Stimulated activated CD4-positive, alpha-beta T cell treated with anti-CD3 and anti-CD28 coated beads, Interleukin-15, amount 100 ng/mL, for 1 hour (primary cell): ENCODE data around the gene MBNL1.
"Not testable (repeated sequence)": the region's sequence is repeated elsewhere in the genome, so short reads cannot be mapped to it uniquely, and the experiment has no call there.

Source experiments
- DNase-seq, 2 donors: peaks; one replicate each; pipeline ENCODE4 v3.0.0-alpha.2; 2020; ENCODE audit warnings: low read depth in 1 of 2, low spot score in 1 of 2

Gene MBNL1

DNA sequence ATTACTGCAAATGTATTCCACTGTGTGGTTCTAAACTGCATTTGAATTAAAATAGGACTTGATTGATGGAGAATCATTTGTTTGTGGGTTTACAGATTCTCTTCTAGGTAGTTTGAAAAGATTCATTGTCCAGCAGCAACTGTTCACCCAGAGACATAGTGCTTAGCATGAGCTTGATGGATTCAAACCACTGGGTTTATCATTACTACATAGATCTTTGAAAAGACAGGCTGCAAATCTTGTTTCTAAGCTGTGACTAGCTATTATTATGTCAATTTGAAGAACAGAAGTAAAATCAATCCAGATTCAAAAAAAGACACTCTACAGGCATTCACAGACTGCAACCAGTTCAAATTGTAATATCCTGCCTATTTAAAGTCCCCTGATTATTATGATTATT, 49.8 kb downstream of the MBNL1 start:
- DNase-seq, result no peak

DNA sequence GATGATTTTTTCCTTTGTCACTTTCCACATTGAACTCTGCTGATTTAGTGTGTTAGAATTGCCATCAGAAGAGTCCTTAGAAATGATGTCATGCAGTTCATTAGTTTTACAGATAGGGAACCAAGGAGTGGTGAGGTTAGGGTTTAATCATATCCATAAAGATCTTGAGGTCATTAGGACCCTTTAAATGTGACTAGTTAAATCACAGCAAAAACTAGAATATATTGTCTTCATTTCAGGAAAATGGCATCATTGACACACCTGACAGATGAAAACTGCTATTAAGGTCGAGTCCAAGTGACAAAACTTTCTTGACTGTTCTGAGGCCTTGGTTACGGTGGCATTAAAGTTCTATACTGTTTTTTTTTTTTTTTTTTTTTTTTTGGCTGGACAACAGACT, 50.5 kb downstream of the MBNL1 start:
- DNase-seq, result no peak

DNA sequence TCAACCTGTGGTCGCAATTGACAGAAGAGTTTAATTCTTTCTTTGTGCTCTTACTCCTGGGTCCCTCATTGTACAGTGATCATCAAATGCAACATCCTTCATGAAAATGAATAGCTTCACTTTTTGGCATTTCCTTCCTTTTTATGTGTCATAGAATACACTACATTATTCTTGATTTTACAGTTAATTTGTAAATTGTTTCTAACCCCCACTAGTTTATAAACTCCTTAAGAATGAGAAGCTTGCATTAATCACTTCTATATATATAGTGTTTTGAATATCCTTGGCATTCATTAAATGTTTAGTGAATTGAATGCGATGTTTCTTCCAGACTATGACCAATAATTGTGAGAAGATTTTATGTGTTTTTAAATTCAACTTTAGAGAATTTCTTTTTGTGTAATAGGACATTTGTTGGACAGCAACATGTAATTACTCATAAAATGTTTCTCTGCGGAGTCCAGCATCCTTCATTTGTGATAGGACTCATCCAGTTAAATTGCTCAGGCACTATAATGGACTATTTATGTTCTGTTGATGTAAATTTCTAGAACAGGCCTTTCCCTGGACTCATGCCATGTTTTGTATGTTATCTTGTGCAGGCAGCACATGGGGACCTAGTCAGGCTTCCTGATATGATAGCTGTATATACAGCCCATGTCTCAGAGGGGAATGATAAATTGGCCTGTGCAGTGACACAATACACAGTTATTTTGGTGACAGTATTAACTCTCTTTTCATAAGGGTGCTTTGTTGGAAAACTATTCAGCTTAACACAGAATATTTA, 51.3 kb downstream of the MBNL1 start:
- DNase-seq, result no peak

DNA sequence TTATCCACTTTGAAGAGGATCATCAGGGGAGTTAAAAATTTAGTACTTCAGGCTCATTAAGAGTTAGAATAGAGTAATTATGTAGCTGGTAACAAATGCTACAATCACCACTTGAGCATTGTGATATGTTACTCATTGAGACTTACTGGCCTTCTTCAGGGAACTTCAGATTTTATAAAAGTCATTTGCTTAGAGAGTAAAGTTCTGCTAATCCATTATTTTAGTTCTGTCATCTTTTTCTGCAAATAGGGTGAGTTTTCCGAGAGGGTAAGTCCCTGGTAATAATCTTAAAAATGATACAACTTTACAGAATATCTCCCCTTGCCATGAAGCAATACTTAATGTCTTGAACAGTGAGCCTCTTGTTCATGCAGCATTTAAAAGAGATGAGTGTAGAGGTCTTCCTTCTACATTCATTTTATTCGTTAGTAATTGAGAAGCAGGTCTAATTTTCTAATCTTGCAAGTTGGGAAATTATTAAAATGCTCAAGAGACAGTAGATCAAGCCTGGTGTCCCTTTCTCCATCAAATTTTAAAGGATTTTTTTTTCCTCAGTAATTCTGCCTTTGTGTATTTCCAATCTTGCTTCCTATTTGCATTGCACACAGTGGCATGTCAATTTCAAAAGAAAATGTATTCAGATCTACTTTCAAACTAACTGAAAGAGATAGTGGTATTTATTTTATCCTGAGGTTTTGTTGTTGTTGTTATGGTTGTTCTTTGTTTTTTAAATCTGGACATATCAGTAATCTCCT, 52.6 kb downstream of the MBNL1 start:
- DNase-seq, result no peak

DNA sequence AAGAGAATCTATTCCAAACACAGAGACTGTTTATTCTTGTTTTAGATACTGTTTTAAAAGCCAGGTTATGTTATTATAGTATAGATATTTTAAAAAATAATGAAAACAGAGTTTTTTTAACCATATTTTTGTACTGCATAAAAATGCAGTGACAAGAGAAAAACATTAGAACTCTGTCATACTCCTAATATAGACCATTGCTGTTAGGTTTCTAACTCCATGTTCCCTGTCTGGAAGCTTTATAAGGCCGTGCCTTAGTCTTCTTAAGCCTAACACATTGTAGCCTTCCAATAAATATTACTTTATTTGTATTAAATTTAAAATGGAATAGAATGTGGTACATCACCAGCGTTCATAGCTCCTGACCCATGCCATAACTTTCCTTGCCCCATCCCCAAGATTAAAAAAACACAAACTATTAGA, 53.2 kb downstream of the MBNL1 start:
- no peak for DNase-seq

DNA sequence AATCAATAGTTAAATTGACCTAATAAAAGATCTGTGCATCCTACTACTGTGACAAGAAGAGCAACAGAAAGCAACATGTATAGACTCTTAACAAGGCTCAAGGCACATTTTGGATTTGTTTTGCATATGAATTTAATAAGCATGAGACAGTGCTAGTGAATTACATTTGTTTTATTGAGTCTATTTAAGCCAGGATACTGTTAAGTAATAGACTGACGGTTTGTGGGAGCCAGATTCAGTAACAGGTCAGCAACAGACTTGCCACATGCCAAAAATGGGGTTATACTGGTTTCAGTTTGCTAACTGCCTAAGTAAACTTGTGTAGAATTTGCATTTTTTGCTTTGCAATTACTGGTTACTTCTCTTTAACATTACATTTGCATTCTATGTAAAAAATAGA, 54.0 kb downstream of the MBNL1 start:
- DNase-seq, result no peak

DNA sequence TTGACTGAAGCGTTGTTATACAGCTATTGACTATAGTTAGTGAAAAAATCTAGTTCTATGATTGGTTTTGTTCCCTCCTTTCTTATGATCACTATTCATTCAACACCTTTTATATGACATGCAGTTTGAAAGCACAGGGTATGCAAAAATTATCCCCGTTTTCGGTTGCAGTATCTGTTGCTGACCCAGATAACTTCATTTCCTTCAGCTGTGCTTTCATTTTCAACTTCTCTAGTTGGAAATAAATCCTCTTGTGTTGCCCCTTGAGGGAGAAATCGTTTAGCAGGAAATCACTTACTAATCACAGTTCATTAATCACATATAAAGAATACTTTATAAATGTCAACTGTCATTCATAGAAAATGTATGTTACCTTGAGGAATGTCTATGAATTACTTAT, 55.1 kb downstream of the MBNL1 start:
- no peak for DNase-seq

DNA sequence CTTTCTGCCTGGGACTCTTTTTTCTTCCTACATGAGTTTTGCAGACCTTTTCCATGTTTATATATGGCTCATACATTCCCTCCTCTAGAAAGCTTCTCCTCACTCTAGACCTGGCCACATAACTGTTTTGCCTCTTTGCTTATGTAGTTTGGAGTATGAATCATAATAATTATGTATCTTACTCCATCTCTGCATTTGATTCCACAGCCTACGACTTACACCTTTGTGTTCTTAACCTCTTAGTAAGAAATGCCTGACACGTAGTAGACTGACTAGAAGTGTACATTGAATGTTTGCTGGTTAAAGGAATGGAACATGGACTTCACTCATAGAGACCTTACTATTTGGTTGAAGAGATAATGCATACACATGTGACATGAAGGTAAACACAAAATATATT, 56.4 kb downstream of the MBNL1 start:
- DNase-seq, result no peak

DNA sequence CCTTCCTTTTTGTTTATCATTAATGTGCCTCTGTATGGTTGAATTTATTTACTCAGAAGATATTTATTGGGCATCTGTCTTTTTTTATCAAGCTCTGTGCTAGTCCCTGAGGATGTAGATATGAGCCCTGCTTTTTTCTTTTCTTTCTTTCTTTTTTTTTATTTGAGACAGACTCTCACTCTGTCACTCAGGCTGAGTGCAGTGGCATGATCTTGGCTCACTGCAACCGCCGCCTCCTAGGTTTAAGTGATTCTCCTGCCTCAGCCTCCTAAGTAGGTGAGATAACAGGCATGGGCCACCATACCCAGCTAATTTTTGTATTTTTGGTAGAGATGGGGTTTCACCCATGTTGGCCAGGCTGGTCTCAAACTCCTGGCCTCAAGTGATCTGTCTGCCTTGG, 58.5 kb downstream of the MBNL1 start:
- no peak for DNase-seq

DNA sequence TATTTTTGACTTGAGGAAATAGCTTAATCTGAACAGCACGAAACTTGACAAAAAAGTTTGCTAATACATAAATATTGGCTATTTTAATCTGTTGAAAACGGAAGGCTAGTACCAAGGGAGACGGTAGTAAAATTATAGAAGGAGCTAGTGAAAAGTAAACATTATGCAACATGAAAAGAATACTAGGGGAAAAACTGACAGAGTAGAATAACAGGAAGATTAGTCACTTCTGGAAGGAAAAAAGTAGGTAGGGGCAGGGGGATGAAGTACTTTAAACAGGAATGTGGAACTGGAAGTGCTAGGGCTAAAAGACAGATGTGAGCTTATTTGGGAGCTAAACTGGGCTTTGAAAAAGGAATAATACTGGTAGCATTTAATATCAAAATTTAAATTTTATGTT, 60.1 kb downstream of the MBNL1 start:
- no peak for DNase-seq

DNA sequence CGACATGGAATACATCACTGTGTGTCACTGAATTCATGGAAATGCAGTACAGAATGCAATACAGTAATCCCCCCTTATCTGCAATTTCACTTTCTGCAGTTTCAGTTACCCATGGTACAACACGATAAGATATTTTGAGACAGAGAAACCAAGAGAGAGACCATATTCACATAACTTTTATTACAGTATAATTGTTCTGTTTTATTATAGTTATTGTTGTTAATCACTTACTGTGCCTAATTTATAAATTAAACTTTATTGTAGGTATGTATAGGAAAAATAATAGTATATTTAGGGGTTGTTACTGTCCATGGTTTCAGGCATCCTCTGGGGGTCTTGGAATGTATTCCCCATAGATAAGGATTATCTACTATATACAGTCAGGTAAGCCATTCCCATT, 61.8 kb downstream of the MBNL1 start:
- DNase-seq, result no peak

DNA sequence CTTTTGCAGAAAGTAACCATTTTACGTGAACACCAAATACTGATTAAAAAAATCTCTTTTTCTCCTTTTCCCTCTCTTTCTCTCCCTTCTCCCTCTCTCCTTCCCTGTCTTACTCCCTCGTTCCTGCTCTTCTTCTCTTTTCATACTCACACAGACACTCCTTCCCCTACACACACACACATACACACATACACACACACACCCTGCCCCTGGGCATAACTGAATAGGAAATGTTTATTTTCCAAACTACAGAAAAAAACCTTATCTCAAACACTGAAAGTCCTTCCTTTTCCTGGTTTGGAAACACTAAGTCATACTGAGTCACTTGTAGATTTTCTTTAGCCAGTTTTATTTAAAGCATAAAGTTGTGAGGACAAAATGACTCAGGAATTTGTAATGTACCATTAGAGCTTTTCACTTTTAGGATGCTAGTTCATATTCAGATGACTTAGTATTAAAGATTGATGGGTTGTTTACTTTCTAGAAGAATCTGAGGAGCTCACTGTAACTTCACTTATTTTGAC, 62.4 kb downstream of the MBNL1 start:
- DNase-seq, result no peak

DNA sequence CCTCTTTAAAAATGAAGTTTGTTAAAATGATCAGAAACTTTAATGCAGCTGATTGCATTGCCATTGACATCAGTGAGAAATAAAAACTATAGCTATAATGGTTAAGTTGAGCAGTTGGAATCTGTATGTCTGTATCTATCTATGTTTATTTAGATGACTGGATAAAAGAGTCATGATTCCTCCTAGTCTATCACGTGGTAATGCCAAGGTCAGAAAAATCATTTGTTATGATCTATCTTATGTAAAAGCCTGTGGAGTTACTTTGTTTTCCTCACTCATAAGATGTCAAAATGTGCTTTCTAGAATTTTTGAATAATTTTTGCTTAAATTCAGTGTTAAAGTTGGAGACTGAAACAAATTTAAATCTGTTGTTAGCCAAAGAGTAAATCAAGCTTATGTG, 63.3 kb downstream of the MBNL1 start:
- no peak for DNase-seq

DNA sequence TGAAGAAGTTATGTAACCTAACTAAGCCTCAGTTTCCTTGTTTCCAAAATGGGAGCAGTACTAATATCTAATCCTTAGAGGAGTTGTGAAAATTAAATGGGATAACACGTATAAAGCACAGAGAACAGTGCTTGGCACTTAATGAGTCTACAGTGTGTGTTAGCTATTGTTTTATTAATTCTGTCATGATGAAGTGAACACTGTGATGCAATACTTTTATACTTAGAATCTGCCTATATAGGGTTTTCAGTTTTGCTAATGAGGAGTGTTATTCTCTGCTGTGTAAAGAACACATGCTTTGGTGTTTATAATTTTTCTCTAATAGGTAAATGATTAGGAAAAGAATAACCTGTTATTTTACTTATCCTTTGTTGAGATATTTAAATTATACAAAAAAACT, 65.2 kb downstream of the MBNL1 start:
- DNase-seq, result no peak

DNA sequence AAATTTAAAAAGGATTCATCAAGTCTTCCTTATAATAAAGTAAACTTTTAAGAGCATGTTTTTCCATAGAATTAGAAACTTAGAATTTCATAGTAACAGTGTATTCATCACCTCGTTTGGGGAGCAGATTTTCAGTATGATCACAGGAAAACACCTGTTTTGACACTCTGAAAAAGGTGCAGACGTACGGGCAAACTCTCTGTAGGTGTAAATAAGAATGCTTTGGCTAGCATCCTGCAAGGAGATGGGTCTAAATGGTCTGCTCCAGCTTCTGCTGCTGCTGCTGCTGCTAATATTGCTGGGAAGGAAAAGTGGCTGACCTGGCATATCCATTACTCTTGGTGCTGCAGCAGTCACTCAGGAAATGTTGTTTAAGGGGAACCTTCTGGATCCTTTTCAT, 66.0 kb downstream of the MBNL1 start:
- DNase-seq, result no peak

DNA sequence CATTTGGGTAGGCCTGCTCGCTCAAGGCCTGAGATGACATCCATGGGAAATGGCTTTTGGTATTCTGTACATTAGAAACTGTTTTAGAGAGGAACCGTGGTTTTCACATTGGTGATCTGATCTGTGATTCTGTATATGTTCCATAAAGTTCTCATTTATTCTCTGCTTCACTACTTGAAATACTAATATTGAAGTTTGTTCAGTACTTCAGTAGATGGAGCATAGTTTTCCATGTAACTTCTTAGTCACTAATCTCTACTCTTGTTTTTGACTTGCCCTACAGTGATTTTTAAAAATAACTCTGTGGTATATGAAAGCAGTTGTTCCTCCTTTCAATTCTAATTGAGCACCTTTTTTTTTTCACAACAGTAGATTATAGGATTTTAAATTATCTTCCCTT, 66.5 kb downstream of the MBNL1 start:
- DNase-seq, result no peak

DNA sequence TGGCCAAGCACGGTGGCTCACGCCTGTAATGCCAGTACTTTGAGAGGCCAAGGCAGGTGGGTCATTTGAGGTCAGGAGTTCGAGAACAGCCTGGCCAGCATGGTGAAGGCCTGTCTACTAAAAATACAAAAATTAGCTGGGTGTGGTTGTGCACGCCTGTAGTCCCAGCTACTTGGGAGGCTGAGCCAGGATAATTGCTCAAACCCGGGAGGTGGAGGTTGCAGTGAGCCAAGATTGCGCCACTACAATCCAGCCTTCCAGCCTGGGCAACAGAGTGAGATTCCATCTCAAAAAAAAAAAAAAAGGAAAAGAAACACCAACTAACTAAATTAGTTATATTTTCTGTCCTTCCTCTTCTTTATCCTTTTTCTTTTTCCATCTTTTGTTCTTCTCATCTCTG, 68.6 kb downstream of the MBNL1 start:
- not testable (repeated sequence) for DNase-seq

DNA sequence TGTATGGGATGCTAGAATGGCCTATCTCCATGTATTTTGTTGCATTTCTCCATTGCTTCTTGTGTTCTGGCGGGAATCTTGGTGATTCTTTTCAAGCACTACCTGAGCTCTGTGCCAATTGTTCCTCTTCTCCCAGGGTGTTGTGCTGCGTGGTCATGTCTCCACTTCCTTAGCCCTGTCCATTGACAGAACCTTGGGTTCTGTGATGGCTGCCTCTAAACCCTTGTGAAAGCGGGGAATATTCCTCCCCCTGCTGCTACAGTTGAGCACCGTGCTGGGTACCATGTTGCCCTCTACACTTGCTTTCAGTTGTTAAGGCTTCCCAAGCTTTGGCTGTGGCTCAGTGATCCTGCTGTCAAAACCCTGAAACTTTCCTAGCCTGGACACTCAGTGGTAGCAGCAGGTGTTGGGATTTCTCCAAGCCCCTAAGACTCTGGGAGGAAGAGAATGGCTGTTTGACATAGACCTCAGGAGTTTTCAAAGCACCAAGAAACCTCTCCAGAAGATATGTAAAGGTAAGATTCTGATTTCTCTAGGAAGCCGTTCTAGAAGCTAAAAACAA, 69.5 kb downstream of the MBNL1 start:
- DNase-seq, result no peak

DNA sequence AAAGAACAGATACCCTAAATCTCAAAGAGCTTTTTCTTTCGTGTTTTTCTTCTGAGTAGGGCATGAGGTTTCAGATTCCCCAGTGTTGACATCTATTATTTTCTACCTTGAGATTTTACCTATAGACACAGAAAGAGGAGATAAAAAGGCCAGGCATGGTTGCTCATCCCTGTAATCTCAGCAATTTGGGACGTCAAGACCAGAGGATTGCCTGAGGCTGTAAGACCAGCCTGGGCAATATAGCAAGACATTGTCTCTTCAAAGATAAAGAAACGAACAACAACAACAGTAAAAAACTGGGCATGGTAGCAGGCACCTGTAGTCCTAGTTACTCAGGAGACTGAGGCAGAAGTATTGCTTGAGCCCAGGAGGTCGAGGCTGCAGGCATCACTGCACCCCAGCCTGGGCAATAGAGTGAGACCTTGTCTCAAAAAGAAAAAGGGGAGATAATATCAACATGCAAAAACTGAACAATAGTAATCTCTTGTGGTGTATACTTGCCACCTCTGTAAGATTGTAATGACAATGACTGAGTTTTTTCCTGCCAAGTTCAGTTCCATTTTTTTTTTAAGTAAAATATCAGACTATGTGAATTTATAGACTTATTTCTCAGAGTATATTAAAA, 71.3 kb downstream of the MBNL1 start:
- no peak for DNase-seq

DNA sequence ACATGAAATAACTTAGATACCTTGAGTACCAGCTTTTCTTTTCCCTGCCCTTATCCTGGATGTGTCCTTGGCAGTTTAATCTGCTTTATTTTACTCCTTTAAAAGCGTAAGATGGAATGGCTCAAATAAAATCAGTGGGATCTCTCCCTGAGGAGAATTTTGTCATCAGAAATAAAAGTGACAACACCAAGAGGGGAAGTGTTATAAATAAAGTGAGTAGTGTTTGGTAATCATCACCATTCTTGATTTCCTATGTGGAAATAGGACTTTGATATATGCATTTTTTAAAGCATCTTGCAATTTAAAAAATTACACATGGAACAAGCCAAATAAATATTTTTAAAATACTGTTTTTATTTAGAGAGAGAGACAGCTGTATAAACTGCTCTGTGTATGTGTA, 76.5 kb downstream of the MBNL1 start:
- no peak for DNase-seq

DNA sequence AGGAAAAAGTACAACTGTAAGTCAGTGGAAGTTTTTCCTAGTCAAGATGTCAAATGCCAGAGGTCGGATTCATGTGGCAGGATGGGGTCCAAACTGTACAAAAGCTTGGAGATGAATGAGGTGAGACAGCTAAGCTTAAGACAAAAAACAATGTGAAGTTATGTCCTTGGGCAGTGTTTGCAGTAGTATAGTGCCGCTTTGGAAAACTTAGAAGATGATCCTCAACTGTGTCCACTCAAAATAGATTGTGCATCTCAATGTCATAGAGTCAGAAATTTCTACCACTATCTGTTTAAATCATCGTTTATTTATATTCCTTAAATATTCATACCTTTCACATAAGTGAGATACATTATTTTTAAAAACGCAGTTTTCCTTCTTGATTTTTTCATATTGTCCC, 77.3 kb downstream of the MBNL1 start:
- no peak for DNase-seq

DNA sequence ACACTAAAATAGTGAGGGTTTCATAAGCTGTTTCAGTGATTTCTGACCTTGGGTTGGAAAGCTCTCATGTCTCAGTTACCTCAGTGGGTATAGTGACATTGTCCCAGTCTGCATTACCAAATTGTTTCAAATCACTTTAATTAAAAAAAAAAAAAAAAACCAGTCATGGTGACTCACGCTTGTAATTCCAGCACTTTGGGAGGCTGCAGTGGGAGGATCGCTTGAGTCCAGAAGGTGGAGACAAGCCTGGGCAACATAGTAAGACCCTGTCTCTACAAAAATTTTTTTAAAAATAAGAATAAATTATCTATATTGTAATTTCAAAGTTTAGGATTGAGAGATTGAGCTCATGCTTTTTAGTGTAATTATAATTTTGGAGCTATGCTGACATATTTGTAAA, 78.0 kb downstream of the MBNL1 start:
- no peak for DNase-seq
